ENCODE results near the gene UHRF2. TPM values are rescaled to one million over a fixed set of nuclear protein-coding genes. Genes with fewer than 3 reads are reported as not detected.
A peak's percentile ranks its signal among the peaks of the same experiment; 100 is the strongest.

UHRF2 gene
- total RNA-seq, 1 experiment from 2014 or later, result 31.3 TPM

- Histone ChIP-seq H3K9me2 (replicated peaks; ENCODE audit: low read length) (no peaks in the 10 kb centered on the region), H3F3A (ENCODE audit: low read length, unreplicated experiment) (no peaks in the 10 kb centered on the region), H2AFZ (ENCODE audit: low read length) (0 out of 2 replicates have a peak overlapping the region, but pooled peaks have one; percentile 84), H3K9me3 (ENCODE audit: low read length) (no peaks in the 10 kb centered on the region), H3K4me1 (ENCODE audit: insufficient read depth, low read length) (peaks cover 17% of the 10 kb centered on the region; the same call in 1 of the 2 replicates), H3K9ac (ENCODE audit: low read length) (peak overlapping the region; percentile 90), H3K27ac (ENCODE audit: low read length) (peak overlapping the region; percentile 25; the same call in 1 of the 2 replicates), H3K36me3 (ENCODE audit: low read depth, low read length) (no peaks in the 10 kb centered on the region; the same call in 1 of the 2 replicates), H4K20me1 (ENCODE audit: low read length) (peaks cover 39% of the 10 kb centered on the region), H3K4me3 (ENCODE audit: low read length) (peak overlapping the region; percentile 100), H3K27me3 (ENCODE audit: low read length) (no peaks in the 10 kb centered on the region), H3K79me2 (ENCODE audit: low read length) (peaks cover 54% of the 10 kb centered on the region), H3K4me2 (ENCODE audit: low read length) (peak overlapping the region; percentile 94)
- no peak for TF ChIP-seq EZH2 (IDR thresholded peaks at IDR 0.05; ENCODE audit: low read length, unreplicated experiment)
- no peak for TF ChIP-seq CTCF (conservative IDR thresholded peaks at IDR 0.05; ENCODE audit: low read depth, low read length)
- no peak for TF ChIP-seq EZH2phosphoT487 (IDR thresholded peaks at IDR 0.05; ENCODE audit: borderline replicate concordance, low read length)
- DNase-seq (peak; percentile 6), ATAC-seq (peak; percentile 34)
- TSS peak; percentile 53 for BruUV-seq (replicated peaks)
- POLR2A ChIA-PET (ENCODE audit: unreplicated experiment), result interaction anchor here (0.6 to 0.9 kb wide), 2 partner anchors 359 to 589 kb away, joined by 3 to 4 read pairs; no protein-coding TSS in a partner anchor
- intact Hi-C loops (cut with micrococcal nuclease), result loop anchor here (1.0 to 5.0 kb wide), 4 partner anchors 58 to 405 kb away; a partner anchor contains a TSS
- CTCF ChIA-PET, result no interaction called here
Measured at GRCh38 chr9:6413365-6414246, 607 bp downstream of the UHRF2 start.

GRCh38 chr9:6414247-6414641 lies 1.2 kb downstream of the UHRF2 start:
- H3K9me3 ChIP-seq (ENCODE audit: low read length), result no peaks in the 10 kb centered on the region
- H3K79me2 ChIP-seq (ENCODE audit: low read length), result peaks cover 61% of the 10 kb centered on the region
- ChIA-PET POLR2A (ENCODE audit: unreplicated experiment) (interaction anchor here (0.6 kb wide), 2 partner anchors 154 to 589 kb away, joined by 3 to 4 read pairs; no protein-coding TSS in a partner anchor), CTCF (no interaction called here)
- peaks cover 17% of the 10 kb centered on the region; the same call in 1 of the 2 replicates for H3K4me1 ChIP-seq (ENCODE audit: insufficient read depth, low read length)
- TSS peak; percentile 43 for BruUV-seq (replicated peaks)
- ATAC-seq (peak; percentile 28; the same call in 1 of the 2 replicates), DNase-seq (peak; percentile 37)
- H2AFZ ChIP-seq (ENCODE audit: low read length), result no peak overlapping the region
- 0 out of 2 replicates have a peak overlapping the region, but pooled peaks have one; percentile 25 for H3K27ac ChIP-seq (ENCODE audit: low read length)
- no peaks in the 10 kb centered on the region; the same call in 1 of the 2 replicates for H3K36me3 ChIP-seq (ENCODE audit: low read depth, low read length)
- H3K4me2 ChIP-seq (ENCODE audit: low read length), result peak overlapping the region; percentile 94
- no peaks in the 10 kb centered on the region for H3F3A ChIP-seq (ENCODE audit: low read length, unreplicated experiment)
- TF ChIP-seq CTCF (conservative IDR thresholded peaks at IDR 0.05; ENCODE audit: low read depth, low read length) (no peak), EZH2 (IDR thresholded peaks at IDR 0.05; ENCODE audit: low read length, unreplicated experiment) (no peak), EZH2phosphoT487 (IDR thresholded peaks at IDR 0.05; ENCODE audit: borderline replicate concordance, low read length) (no peak)
- peak overlapping the region; percentile 90 for H3K9ac ChIP-seq (ENCODE audit: low read length)
- peaks cover 39% of the 10 kb centered on the region for H4K20me1 ChIP-seq (ENCODE audit: low read length)
- peak overlapping the region; percentile 100 for H3K4me3 ChIP-seq (ENCODE audit: low read length)
- no peaks in the 10 kb centered on the region for H3K9me2 ChIP-seq (replicated peaks; ENCODE audit: low read length)
- H3K27me3 ChIP-seq (ENCODE audit: low read length), result no peaks in the 10 kb centered on the region
- intact Hi-C loops (cut with micrococcal nuclease), result loop anchor here (1.0 to 5.0 kb wide), 3 partner anchors 59 to 268 kb away; no protein-coding TSS in a partner anchor
